T-cell (primary cell): Measurements from ENCODE around the gene USH2A. TPM values are rescaled to one million over a fixed set of nuclear protein-coding genes. Genes with fewer than 3 reads are reported as not detected.

Source experiments
- ATAC-seq, 4 experiments: fragments of 200-7000 bp in 3 of 4; fragments of 150-1000 bp in 1 of 4; cut with Tn5 transposase; replicated peaks in 1 of 4; 1 replicate in 3 of 4; 2 replicates in 1 of 4; pipeline ENCODE4 v1.10.0; 2021; ENCODE audit warnings: moderate library complexity in 3 of 4, mild to moderate bottlenecking in 2 of 4, moderate number of reproducible peaks in 1 of 4
- CTCF ChIA-PET, 2 donors: fragments of 300-600 bp; sonication (Branson Sonifier 250); formaldehyde crosslinking; loops; one replicate each; lab custom pipeline; 2022; ENCODE audit warnings: antibody characterized with exemption in 2 of 2; lab: Charles Lee
- POLR2A ChIA-PET, 2 donors: fragments of 300-600 bp; sonication (Branson Sonifier 250); formaldehyde crosslinking; loops; one replicate each; lab custom pipeline; 2022; ENCODE audit warnings: antibody characterized with exemption in 2 of 2; lab: Charles Lee
- DNase-seq, 35 experiments: peaks; one replicate each; pipeline versions ENCODE4 v3.0.0 to v3.0.0-alpha.2; 2013 to 2023
- H3K27ac ChIP-seq: one replicate; pipeline ENCODE4 v1.5.1; 2013; ENCODE audit warnings: low read length
- H3K27me3 ChIP-seq, 2 experiments: replicated peaks in 1 of 2; 1 replicate in 1 of 2; 2 replicates in 1 of 2; pipeline versions ENCODE4 v1.6.1 to v1.7.0; 2013; ENCODE audit warnings: low read length in 1 of 2, mixed read lengths in 1 of 2; ENCODE audit not compliant: control insufficient read depth in 2 of 2, insufficient read depth in 2 of 2; ENCODE audit errors: extremely low read depth in 1 of 2
- H3K36me3 ChIP-seq, 2 donors: 1 replicate in 1 of 2; 2 replicates in 1 of 2; pipeline versions ENCODE4 v1.6.1 to v1.7.0; 2013; ENCODE audit warnings: low read length in 1 of 2; ENCODE audit not compliant: control insufficient read depth in 2 of 2, insufficient read depth in 1 of 2; ENCODE audit errors: extremely low read depth in 1 of 2
- H3K4me1 ChIP-seq, 2 experiments: 1 replicate in 1 of 2; 2 replicates in 1 of 2; pipeline versions ENCODE4 v1.6.1 to v1.7.0; 2013; ENCODE audit warnings: low read length in 2 of 2, mixed read lengths in 1 of 2; ENCODE audit not compliant: insufficient read depth in 2 of 2, control insufficient read depth in 1 of 2; ENCODE audit errors: extremely low read depth in 1 of 2
- H3K4me3 ChIP-seq, 2 donors: 1 replicate in 1 of 2; 2 replicates in 1 of 2; pipeline versions ENCODE4 v1.5.1 to v1.7.0; 2013; ENCODE audit warnings: mild to moderate bottlenecking in 2 of 2, low read length in 1 of 2, moderate library complexity in 1 of 2; ENCODE audit not compliant: control insufficient read depth in 1 of 2; ENCODE audit errors: extremely low read depth in 1 of 2
- H3K9me3 ChIP-seq: 2 replicates; pipeline ENCODE4 v1.7.0; 2013
- H3K27ac Mint-ChIP-seq, 2 donors: one replicate each; pipeline ENCODE4 v1.8.0; 2020 to 2021; ENCODE audit warnings: mild to moderate bottlenecking in 2 of 2, mixed read lengths in 2 of 2
- H3K27me3 Mint-ChIP-seq, 2 donors: one replicate each; pipeline ENCODE4 v1.8.0; 2021 to 2022; ENCODE audit warnings: mixed read lengths in 2 of 2
- H3K36me3 Mint-ChIP-seq: one replicate; pipeline ENCODE4 v1.8.0; 2021; ENCODE audit warnings: mixed read lengths
- H3K4me1 Mint-ChIP-seq, 3 donors: one replicate each; pipeline ENCODE4 v1.8.0; 2020 to 2022; ENCODE audit warnings: mixed read lengths in 3 of 3, mild to moderate bottlenecking in 1 of 3
- H3K4me3 Mint-ChIP-seq, 3 donors: one replicate each; pipeline ENCODE4 v1.8.0; 2020 to 2022; ENCODE audit warnings: mild to moderate bottlenecking in 3 of 3, mixed read lengths in 3 of 3, moderate library complexity in 3 of 3
- H3K9me3 Mint-ChIP-seq, 3 donors: one replicate each; pipeline ENCODE4 v1.8.0; 2020 to 2022; ENCODE audit warnings: mixed read lengths in 3 of 3
- WGBS: methylation state at CpG from one replicate; pipeline ENCODE4 v1.1.5; 2013; ENCODE audit warnings: missing lambda C conversion rate; ENCODE audit not compliant: insufficient coverage; 5-methylcytosine and 5-hydroxymethylcytosine counted together
- total RNA-seq, 35 experiments: library from RNA in 6 of 35; stranded (reverse) in 6 of 35; fragments of 120-200 nt in 1 of 35; gene quantifications; one replicate each; pipeline versions ENCODE4 v1.2.1 to v1.2.4 and lab custom pipeline; 2013 to 2026

Gene USH2A
- total RNA-seq, 5 donors from 2014 or later (not counting 1 experiment from before 2014, with no cell fraction given), result not detected

- no peaks in the 10 kb centered on the region for H3K27me3 ChIP-seq
- ChIA-PET CTCF (no interaction called here), POLR2A (no interaction called here)
Measured at GRCh38 chr1:215894617-215895016, 528.6 kb downstream of the USH2A start.

GRCh38 chr1:215891266-215892057, 531.8 kb downstream of the USH2A start:
- no CpG with 5 or more reads among the region's 7 CpGs for WGBS
- no peak for DNase-seq
- no peaks in the 10 kb centered on the region for H3K27me3 Mint-ChIP-seq

More at GRCh38 chr1:215894617-215895016, 528.6 kb downstream of the USH2A start:
- Histone ChIP-seq H3K36me3 (no peaks in the 10 kb centered on the region), H3K27ac (no peak overlapping the region), H3K4me1 (no peaks in the 10 kb centered on the region), H3K9me3 (no peaks in the 10 kb centered on the region), H3K4me3 (no peak overlapping the region)
- Mint-ChIP-seq H3K9me3 (peaks cover 0 to 6% (median 2%) of the 10 kb centered on the region in 3 donors), H3K36me3 (no peaks in the 10 kb centered on the region), H3K4me3 (no peak overlapping the region), H3K4me1 (no peaks in the 10 kb centered on the region), H3K27ac (no peak overlapping the region), H3K27me3 (no peaks in the 10 kb centered on the region)
- DNase-seq (no peak), ATAC-seq (no peak)
- 10% methylated on average over 1 of the region's 4 CpGs for WGBS

GRCh38 chr1:215890438-215890837, 532.8 kb downstream of the USH2A start:
- H3K4me3 Mint-ChIP-seq, result no peak overlapping the region
- H3K27me3 Mint-ChIP-seq, result no peaks in the 10 kb centered on the region
- ATAC-seq (no peak), DNase-seq (no peak)
- Histone ChIP-seq H3K4me1 (no peaks in the 10 kb centered on the region), H3K27me3 (no peaks in the 10 kb centered on the region), H3K27ac (no peak overlapping the region), H3K9me3 (no peaks in the 10 kb centered on the region), H3K4me3 (no peak overlapping the region), H3K36me3 (no peaks in the 10 kb centered on the region)
- CTCF ChIA-PET, result no interaction called here
- no peaks in the 10 kb centered on the region for H3K36me3 Mint-ChIP-seq
- H3K4me1 Mint-ChIP-seq, result no peaks in the 10 kb centered on the region
- POLR2A ChIA-PET, result no interaction called here
- WGBS, result no CpG with 5 or more reads among the region's 3 CpGs
- peaks cover 3 to 4% (median 4%) of the 10 kb centered on the region in 3 donors for H3K9me3 Mint-ChIP-seq
- no peak overlapping the region for H3K27ac Mint-ChIP-seq

More at GRCh38 chr1:215891266-215892057, 531.8 kb downstream of the USH2A start:
- no peak overlapping the region for H3K4me3 Mint-ChIP-seq
- ATAC-seq, result no peak
- Histone ChIP-seq H3K27me3 (no peaks in the 10 kb centered on the region), H3K27ac (no peak overlapping the region), H3K9me3 (no peaks in the 10 kb centered on the region), H3K4me1 (no peaks in the 10 kb centered on the region), H3K36me3 (no peaks in the 10 kb centered on the region), H3K4me3 (no peak overlapping the region)
- no peak overlapping the region for H3K27ac Mint-ChIP-seq
- CTCF ChIA-PET, result no interaction called here
- H3K9me3 Mint-ChIP-seq, result peaks cover 0 to 7% (median 4%) of the 10 kb centered on the region in 3 donors
- no peaks in the 10 kb centered on the region for H3K36me3 Mint-ChIP-seq
- POLR2A ChIA-PET, result no interaction called here
- no peaks in the 10 kb centered on the region for H3K4me1 Mint-ChIP-seq

GRCh38 chr1:215889871-215890270, 533.4 kb downstream of the USH2A start:
- no peak overlapping the region for H3K4me3 ChIP-seq
- Mint-ChIP-seq H3K9me3 (peaks cover 3 to 4% (median 4%) of the 10 kb centered on the region in 3 donors), H3K4me1 (no peaks in the 10 kb centered on the region), H3K27ac (no peak overlapping the region), H3K36me3 (no peaks in the 10 kb centered on the region), H3K27me3 (no peaks in the 10 kb centered on the region), H3K4me3 (no peak overlapping the region)
- no peaks in the 10 kb centered on the region for H3K4me1 ChIP-seq
- DNase-seq, result no peak
- no peaks in the 10 kb centered on the region for H3K9me3 ChIP-seq
- WGBS, result no CpG with 5 or more reads among the region's 3 CpGs
- no peaks in the 10 kb centered on the region for H3K36me3 ChIP-seq
- ChIA-PET CTCF (no interaction called here), POLR2A (no interaction called here)
- no peak overlapping the region for H3K27ac ChIP-seq
- H3K27me3 ChIP-seq, result no peaks in the 10 kb centered on the region
- ATAC-seq, result no peak

GRCh38 chr1:215888159-215888558, 535.1 kb downstream of the USH2A start:
- DNase-seq, result no peak
- Mint-ChIP-seq H3K27me3 (no peaks in the 10 kb centered on the region), H3K4me3 (no peak overlapping the region)

GRCh38 chr1:215887627-215888026, 535.6 kb downstream of the USH2A start:
- no peaks in the 10 kb centered on the region for H3K36me3 ChIP-seq
- ATAC-seq (no peak), DNase-seq (no peak)
- Mint-ChIP-seq H3K9me3 (peaks cover 3 to 4% (median 4%) of the 10 kb centered on the region in 3 donors), H3K27me3 (no peaks in the 10 kb centered on the region), H3K27ac (no peak overlapping the region), H3K4me1 (no peaks in the 10 kb centered on the region), H3K4me3 (no peak overlapping the region), H3K36me3 (no peaks in the 10 kb centered on the region)
- H3K27me3 ChIP-seq, result no peaks in the 10 kb centered on the region
- POLR2A ChIA-PET, result no interaction called here
- H3K4me1 ChIP-seq, result no peaks in the 10 kb centered on the region
- no peak overlapping the region for H3K27ac ChIP-seq
- no peak overlapping the region for H3K4me3 ChIP-seq
- CTCF ChIA-PET, result no interaction called here
- WGBS, result no CpG with 5 or more reads among the region's 2 CpGs
- H3K9me3 ChIP-seq, result no peaks in the 10 kb centered on the region

More at GRCh38 chr1:215888159-215888558, 535.1 kb downstream of the USH2A start:
- H3K4me1 Mint-ChIP-seq, result no peaks in the 10 kb centered on the region
- WGBS, result 54% methylated on average over 4 of the region's 6 CpGs
- peaks cover 3 to 4% (median 4%) of the 10 kb centered on the region in 3 donors for H3K9me3 Mint-ChIP-seq
- no peaks in the 10 kb centered on the region for H3K9me3 ChIP-seq
- no peak overlapping the region for H3K4me3 ChIP-seq
- no peaks in the 10 kb centered on the region for H3K36me3 Mint-ChIP-seq
- CTCF ChIA-PET, result no interaction called here
- H3K27ac ChIP-seq, result no peak overlapping the region
- POLR2A ChIA-PET, result no interaction called here
- no peaks in the 10 kb centered on the region for H3K27me3 ChIP-seq
- no peak for ATAC-seq
- H3K4me1 ChIP-seq, result no peaks in the 10 kb centered on the region
- no peak overlapping the region for H3K27ac Mint-ChIP-seq
- H3K36me3 ChIP-seq, result no peaks in the 10 kb centered on the region
